HepG2 (cell line): ENCODE measurements around the gene FOXS1. TPM values are rescaled to one million over a fixed set of nuclear protein-coding genes. Genes with fewer than 3 reads are reported as not detected.

Experiments used
- AHDC1 ChIP-seq: sonication (generic); formaldehyde crosslinking; IDR thresholded peaks from 2 replicates; pipeline ENCODE4 v1.5.1; 2020; ENCODE audit warnings: mild to moderate bottlenecking, missing genetic modification reagents, borderline replicate concordance
- ERF ChIP-seq: IDR thresholded peaks from 2 replicates; pipeline ENCODE4 v1.6.1; 2018; ENCODE audit warnings: missing biosample characterization, missing genetic modification reagents
- HBP1 ChIP-seq: IDR thresholded peaks from 2 replicates; pipeline ENCODE4 v1.6.1; 2016; ENCODE audit warnings: low read depth, control low read depth
- JDP2 ChIP-seq: sonication (generic); formaldehyde crosslinking; IDR thresholded peaks from 2 replicates; pipeline ENCODE4 v1.8.1; 2022; ENCODE audit warnings: missing genetic modification reagents, borderline replicate concordance
- KLF13 ChIP-seq: sonication (generic); formaldehyde crosslinking; IDR thresholded peaks from 2 replicates; pipeline ENCODE4 v1.4.0; 2020; ENCODE audit warnings: mild to moderate bottlenecking, missing genetic modification reagents
- MTA1 ChIP-seq: sonication (generic); formaldehyde crosslinking; IDR thresholded peaks from 2 replicates; pipeline ENCODE4 v1.4.0; 2020; ENCODE audit warnings: missing genetic modification reagents, mild to moderate bottlenecking, borderline replicate concordance
- SKI ChIP-seq: fragments of 450-650 bp; IDR thresholded peaks from one replicate; pipeline ENCODE4 v1.6.1; 2018; ENCODE audit warnings: mild to moderate bottlenecking; ENCODE audit not compliant: partially characterized antibody
- TSC22D2 ChIP-seq: sonication (generic); formaldehyde crosslinking; IDR thresholded peaks from 2 replicates; pipeline ENCODE4 v1.5.1; 2020; ENCODE audit warnings: missing genetic modification reagents, mild to moderate bottlenecking, borderline replicate concordance
- YY1 ChIP-seq: IDR thresholded peaks from 2 replicates; pipeline ENCODE4 v1.6.1; 2011; ENCODE audit warnings: low read length, low read depth, moderate library complexity, mild to moderate bottlenecking; ENCODE audit not compliant: insufficient read depth, insufficient replicate concordance
- ZNF263 ChIP-seq: sonication (generic); formaldehyde crosslinking; IDR thresholded peaks from 2 replicates; pipeline ENCODE4 v1.4.0; 2020; ENCODE audit warnings: missing genetic modification reagents
- ZNF3 ChIP-seq: IDR thresholded peaks from 2 replicates; pipeline ENCODE4 v1.7.0; 2017; ENCODE audit warnings: inconsistent platforms
- ZNF382 ChIP-seq: sonication (generic); formaldehyde crosslinking; IDR thresholded peaks from 2 replicates; pipeline ENCODE4 v1.5.0; 2020; ENCODE audit warnings: missing genetic modification reagents, mild to moderate bottlenecking, borderline replicate concordance
- ZNF451 ChIP-seq: sonication (generic); formaldehyde crosslinking; IDR thresholded peaks from 2 replicates; pipeline ENCODE4 v1.5.0; 2020; ENCODE audit warnings: mild to moderate bottlenecking, missing genetic modification reagents
- ZNF567 ChIP-seq: sonication (generic); formaldehyde crosslinking; IDR thresholded peaks from 2 replicates; pipeline ENCODE4 v1.8.1; 2023; ENCODE audit warnings: mild to moderate bottlenecking, missing genetic modification reagents, borderline replicate concordance
- ZNF747 ChIP-seq: sonication (generic); formaldehyde crosslinking; IDR thresholded peaks from 2 replicates; pipeline ENCODE4 v1.8.1; 2023; ENCODE audit warnings: missing genetic modification reagents, mild to moderate bottlenecking, borderline replicate concordance
- polyA plus RNA-seq, 8 experiments: library from polyadenylated mRNA; depleted of rRNA in 3 of 8; stranded (reverse) in 7 of 8; unstranded in 1 of 8; fragments of >200 nt; fragmentation: Illumina TruSeq in 4 of 8; extraction: Trizol in 4 of 8; gene quantifications; 2 replicates each; pipeline versions ENCODE4 v1.2.1 to v1.2.3, GENCODE V29; 2011 to 2016; ENCODE audit warnings: low read depth in 4 of 8, missing spikeins in 1 of 8, mixed read lengths in 1 of 8; ENCODE audit not compliant: insufficient read depth in 1 of 8
- total RNA-seq, 5 experiments: library from RNA; depleted of rRNA; stranded (reverse); fragments of >200 nt; fragmentation: Illumina TruSeq; extraction: Trizol; gene quantifications; 2 replicates each; pipeline ENCODE4 v1.2.3, GENCODE V29; 2016; ENCODE audit warnings: low read depth in 1 of 5
- TF ChIP-seq, protein P1 (sequence below): sonication (generic); formaldehyde crosslinking; IDR thresholded peaks from one replicate; pipeline ENCODE4 v1.5.1; 2020; ENCODE audit warnings: mild to moderate bottlenecking, missing genetic modification reagents; ENCODE audit errors: not compliant biosample characterization

The FOXS1 gene
- total and polyA plus RNA-seq, 2 of the 13 experiments (the other 11 are each of a cell fraction or from before 2014, with no cell fraction given): not detected

DNA sequence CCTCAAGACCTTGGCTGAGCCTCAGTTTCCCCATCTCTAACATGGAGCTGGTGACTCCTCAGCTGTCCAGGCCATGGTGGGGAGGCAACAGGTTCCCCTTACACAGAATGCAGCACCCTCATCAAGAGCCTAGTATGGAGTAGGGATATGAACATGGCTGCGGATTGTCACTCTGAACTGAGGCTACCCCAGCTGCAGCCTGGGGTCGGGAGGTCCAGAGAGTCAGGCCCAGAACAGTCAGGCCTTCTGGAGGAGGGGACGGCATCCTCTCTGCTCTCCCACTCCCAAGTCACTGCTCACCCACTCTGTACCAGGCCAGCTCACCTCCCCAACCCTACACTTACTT lies 1.4 kb upstream of the FOXS1 start (continued):
- TF ChIP-seq, protein P1, sequence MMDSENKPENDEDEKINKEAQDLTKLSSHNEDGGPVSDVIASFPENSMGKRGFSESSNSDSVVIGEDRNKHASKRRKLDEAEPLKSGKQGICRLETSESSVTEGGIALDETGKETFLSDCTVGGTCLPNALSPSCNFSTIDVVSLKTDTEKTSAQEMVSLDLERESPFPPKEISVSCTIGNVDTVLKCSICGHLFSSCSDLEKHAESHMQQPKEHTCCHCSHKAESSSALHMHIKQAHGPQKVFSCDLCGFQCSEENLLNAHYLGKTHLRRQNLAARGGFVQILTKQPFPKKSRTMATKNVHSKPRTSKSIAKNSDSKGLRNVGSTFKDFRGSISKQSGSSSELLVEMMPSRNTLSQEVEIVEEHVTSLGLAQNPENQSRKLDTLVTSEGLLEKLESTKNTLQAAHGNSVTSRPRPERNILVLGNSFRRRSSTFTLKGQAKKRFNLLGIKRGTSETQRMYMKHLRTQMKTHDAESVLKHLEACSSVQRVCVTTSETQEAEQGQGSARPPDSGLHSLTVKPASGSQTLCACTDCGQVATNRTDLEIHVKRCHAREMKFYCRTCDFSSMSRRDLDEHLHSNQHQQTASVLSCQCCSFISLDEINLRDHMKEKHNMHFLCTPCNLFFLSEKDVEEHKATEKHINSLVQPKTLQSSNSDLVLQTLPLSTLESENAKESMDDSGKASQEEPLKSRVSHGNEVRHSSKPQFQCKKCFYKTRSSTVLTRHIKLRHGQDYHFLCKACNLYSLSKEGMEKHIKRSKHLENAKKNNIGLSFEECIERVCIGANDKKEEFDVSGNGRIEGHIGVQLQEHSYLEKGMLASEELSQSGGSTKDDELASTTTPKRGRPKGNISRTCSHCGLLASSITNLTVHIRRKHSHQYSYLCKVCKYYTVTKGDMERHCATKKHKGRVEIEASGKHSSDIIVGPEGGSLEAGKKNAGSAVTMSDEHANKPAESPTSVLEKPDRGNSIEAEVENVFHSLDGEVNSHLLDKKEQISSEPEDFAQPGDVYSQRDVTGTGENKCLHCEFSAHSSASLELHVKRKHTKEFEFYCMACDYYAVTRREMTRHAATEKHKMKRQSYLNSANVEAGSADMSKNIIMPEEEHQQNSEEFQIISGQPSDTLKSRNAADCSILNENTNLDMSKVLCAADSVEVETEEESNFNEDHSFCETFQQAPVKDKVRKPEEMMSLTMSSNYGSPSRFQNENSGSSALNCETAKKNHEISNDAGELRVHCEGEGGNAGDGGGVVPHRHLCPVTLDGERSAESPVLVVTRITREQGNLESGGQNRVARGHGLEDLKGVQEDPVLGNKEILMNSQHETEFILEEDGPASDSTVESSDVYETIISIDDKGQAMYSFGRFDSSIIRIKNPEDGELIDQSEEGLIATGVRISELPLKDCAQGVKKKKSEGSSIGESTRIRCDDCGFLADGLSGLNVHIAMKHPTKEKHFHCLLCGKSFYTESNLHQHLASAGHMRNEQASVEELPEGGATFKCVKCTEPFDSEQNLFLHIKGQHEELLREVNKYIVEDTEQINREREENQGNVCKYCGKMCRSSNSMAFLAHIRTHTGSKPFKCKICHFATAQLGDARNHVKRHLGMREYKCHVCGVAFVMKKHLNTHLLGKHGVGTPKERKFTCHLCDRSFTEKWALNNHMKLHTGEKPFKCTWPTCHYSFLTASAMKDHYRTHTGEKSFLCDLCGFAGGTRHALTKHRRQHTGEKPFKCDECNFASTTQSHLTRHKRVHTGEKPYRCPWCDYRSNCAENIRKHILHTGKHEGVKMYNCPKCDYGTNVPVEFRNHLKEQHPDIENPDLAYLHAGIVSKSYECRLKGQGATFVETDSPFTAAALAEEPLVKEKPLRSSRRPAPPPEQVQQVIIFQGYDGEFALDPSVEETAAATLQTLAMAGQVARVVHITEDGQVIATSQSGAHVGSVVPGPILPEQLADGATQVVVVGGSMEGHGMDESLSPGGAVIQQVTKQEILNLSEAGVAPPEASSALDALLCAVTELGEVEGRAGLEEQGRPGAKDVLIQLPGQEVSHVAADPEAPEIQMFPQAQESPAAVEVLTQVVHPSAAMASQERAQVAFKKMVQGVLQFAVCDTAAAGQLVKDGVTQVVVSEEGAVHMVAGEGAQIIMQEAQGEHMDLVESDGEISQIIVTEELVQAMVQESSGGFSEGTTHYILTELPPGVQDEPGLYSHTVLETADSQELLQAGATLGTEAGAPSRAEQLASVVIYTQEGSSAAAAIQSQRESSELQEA (CRISPR knock-in tag): no peak
- TF ChIP-seq JDP2 (CRISPR knock-in tag) (no peak), KLF13 (CRISPR knock-in tag) (0 out of 2 replicates have a peak, but pooled peaks have one; percentile 65), ZNF567 (CRISPR knock-in tag) (no peak), ZNF3 (no peak), MTA1 (no peak), ERF (CRISPR knock-in tag) (no peak), ZNF451 (CRISPR knock-in tag) (0 out of 2 replicates have a peak, but pooled peaks have one; percentile 34), SKI (no peak), HBP1 (no peak), ZNF382 (CRISPR knock-in tag) (no peak), YY1 (no peak), ZNF747 (CRISPR knock-in tag) (no peak), AHDC1 (no peak), TSC22D2 (CRISPR knock-in tag) (no peak), ZNF263 (no peak)
